Mesothelial cell of epicardium (in vitro differentiated cells): ENCODE measurements around the gene MGAT5. TPM values are rescaled to one million over a fixed set of nuclear protein-coding genes. Genes with fewer than 3 reads are reported as not detected.

Experiments
- DNase-seq, 2 experiments: peaks; one replicate each; pipeline ENCODE4 v3.0.0; 2021; ENCODE audit warnings: low spot score in 2 of 2; ENCODE audit not compliant: unreplicated experiment in 2 of 2
- H3K27ac Mint-ChIP-seq: 2 replicates; pipeline ENCODE4 v1.8.0; 2021; ENCODE audit warnings: mixed read lengths
- H3K27me3 Mint-ChIP-seq: 2 replicates; pipeline ENCODE4 v1.8.0; 2021; ENCODE audit warnings: low read depth, mixed read lengths
- H3K36me3 Mint-ChIP-seq: 2 replicates; pipeline ENCODE4 v1.8.0; 2021; ENCODE audit warnings: mixed read lengths
- H3K4me1 Mint-ChIP-seq: 2 replicates; pipeline ENCODE4 v1.8.0; 2021; ENCODE audit warnings: mixed read lengths
- H3K4me3 Mint-ChIP-seq: 2 replicates; pipeline ENCODE4 v1.8.0; 2021; ENCODE audit warnings: mild to moderate bottlenecking, moderate library complexity, mixed read lengths
- H3K9me3 Mint-ChIP-seq: 2 replicates; pipeline ENCODE4 v1.8.0; 2021; ENCODE audit warnings: mixed read lengths
- CTCF ChIP-seq: fragments of 200-600 bp; sonication (generic); IDR thresholded peaks from one replicate; pipeline ENCODE4 v1.5.0; 2021; ENCODE audit warnings: antibody characterized with exemption; ENCODE audit not compliant: unreplicated experiment
- total RNA-seq: library from RNA; stranded (reverse); gene quantifications from 3 replicates; pipeline ENCODE4 v1.2.1, GENCODE V29; 2021

The MGAT5 gene
- total RNA-seq, 1 donor from 2014 or later: 41.1 TPM

GRCh38 chr2:134451347-134451630 lies 197.4 kb downstream of the MGAT5 start:
- Mint-ChIP-seq H3K27ac (no peak overlapping the region), H3K9me3 (no peaks in the 10 kb centered on the region)

DNA sequence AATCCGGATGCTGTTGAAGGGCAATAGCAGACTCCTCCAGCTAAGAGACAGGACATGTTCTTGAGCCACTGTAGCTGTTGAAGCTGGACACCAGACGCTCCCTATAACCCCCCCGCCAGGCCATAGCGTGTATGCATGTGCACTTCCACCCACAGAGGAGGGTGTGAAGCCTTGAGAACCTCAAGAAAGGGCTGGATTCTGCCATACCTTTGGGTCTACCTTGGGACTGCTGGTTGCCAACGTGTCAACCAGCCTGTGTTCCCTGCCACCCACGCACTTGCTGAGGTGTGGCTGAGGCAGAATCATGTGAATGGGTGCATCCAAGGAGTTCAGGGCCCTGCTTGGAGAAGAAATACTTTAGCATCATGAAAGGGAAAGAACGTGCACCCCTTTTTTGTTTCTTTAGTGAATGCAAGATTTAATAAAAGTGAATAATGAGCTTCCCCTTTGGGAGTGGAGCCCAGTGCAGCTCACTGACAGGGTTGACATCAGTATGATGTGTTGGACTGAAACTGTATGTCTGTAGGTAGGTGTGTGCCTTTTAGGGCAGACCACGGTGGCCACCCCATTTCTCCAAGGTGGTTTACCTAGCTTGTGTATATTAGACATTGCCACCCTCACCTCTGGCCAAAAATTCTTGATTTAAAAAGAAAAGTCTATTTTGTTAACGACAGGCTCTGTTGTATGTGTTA lies 198.3 kb downstream of the MGAT5 start:
- Mint-ChIP-seq H3K27me3 (no peaks in the 10 kb centered on the region), H3K9me3 (no peaks in the 10 kb centered on the region), H3K4me1 (no peaks in the 10 kb centered on the region), H3K36me3 (no peaks in the 10 kb centered on the region), H3K27ac (no peak overlapping the region), H3K4me3 (no peak overlapping the region)
- no peak for DNase-seq
- no peak for TF ChIP-seq CTCF

More at GRCh38 chr2:134451347-134451630, 197.4 kb downstream of the MGAT5 start:
- no peaks in the 10 kb centered on the region for H3K36me3 Mint-ChIP-seq
- peaks cover 3% of the 10 kb centered on the region for H3K4me1 Mint-ChIP-seq
- no peaks in the 10 kb centered on the region for H3K27me3 Mint-ChIP-seq
- H3K4me3 Mint-ChIP-seq: no peak overlapping the region
- no peak for DNase-seq
- no peak for TF ChIP-seq CTCF

- H3K27ac Mint-ChIP-seq: no peak overlapping the region
- H3K4me1 Mint-ChIP-seq: no peaks in the 10 kb centered on the region
- H3K27me3 Mint-ChIP-seq: no peaks in the 10 kb centered on the region
- H3K36me3 Mint-ChIP-seq: no peaks in the 10 kb centered on the region
- no peak for DNase-seq
- no peak for TF ChIP-seq CTCF
- no peaks in the 10 kb centered on the region for H3K9me3 Mint-ChIP-seq
- H3K4me3 Mint-ChIP-seq: no peak overlapping the region
Measured at GRCh38 chr2:134453476-134453875, 199.6 kb downstream of the MGAT5 start.

DNA sequence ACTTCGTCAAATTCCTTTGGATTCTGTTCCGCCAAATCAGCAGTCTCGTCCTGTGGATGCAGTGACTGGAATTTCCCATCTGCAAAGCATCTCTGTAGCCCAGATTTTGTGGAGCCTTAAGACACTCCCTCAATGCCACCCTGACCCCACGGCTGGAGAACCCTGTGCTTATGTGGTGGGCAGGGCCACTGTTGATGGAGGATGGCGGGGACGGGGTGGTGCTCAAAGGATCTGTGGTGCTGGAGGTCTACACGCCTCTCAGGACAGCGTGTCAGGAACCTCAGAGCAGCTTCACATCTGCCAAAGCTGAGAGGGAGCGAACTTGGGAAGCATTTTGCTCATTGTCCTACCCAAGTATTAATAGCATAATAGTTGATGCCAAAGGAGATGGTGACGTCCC lies 200.1 kb downstream of the MGAT5 start:
- no peak for DNase-seq
- Mint-ChIP-seq H3K27me3 (no peaks in the 10 kb centered on the region), H3K4me3 (no peak overlapping the region), H3K4me1 (no peaks in the 10 kb centered on the region), H3K27ac (no peak overlapping the region), H3K36me3 (no peaks in the 10 kb centered on the region), H3K9me3 (no peaks in the 10 kb centered on the region)
- TF ChIP-seq CTCF: no peak

GRCh38 chr2:134454426-134454825 lies 200.6 kb downstream of the MGAT5 start:
- no peak overlapping the region for H3K4me3 Mint-ChIP-seq
- no peaks in the 10 kb centered on the region for H3K36me3 Mint-ChIP-seq
- TF ChIP-seq CTCF: no peak
- no peaks in the 10 kb centered on the region for H3K4me1 Mint-ChIP-seq
- H3K9me3 Mint-ChIP-seq: no peaks in the 10 kb centered on the region
- no peaks in the 10 kb centered on the region for H3K27me3 Mint-ChIP-seq
- H3K27ac Mint-ChIP-seq: no peak overlapping the region
- no peak for DNase-seq

GRCh38 chr2:134454931-134455330 lies 201.1 kb downstream of the MGAT5 start:
- TF ChIP-seq CTCF: no peak
- no peaks in the 10 kb centered on the region for H3K27me3 Mint-ChIP-seq

More at GRCh38 chr2:134454931-134455330, 201.1 kb downstream of the MGAT5 start:
- no peaks in the 10 kb centered on the region for H3K36me3 Mint-ChIP-seq
- no peak overlapping the region for H3K27ac Mint-ChIP-seq
- no peak for DNase-seq
- no peaks in the 10 kb centered on the region for H3K4me1 Mint-ChIP-seq
- H3K4me3 Mint-ChIP-seq: no peak overlapping the region
- H3K9me3 Mint-ChIP-seq: no peaks in the 10 kb centered on the region
